Colonic mucosa (tissue), 4 donors: ENCODE measurements around the gene ABCA2. TPM values are rescaled to one million over a fixed set of nuclear protein-coding genes. Genes with fewer than 3 reads are reported as not detected.

Experiments
- DNase-seq: peaks from one replicate; pipeline ENCODE4 v3.0.0-alpha.2; 2020
- H3K27ac ChIP-seq: fragments of 200-600 bp; one replicate; pipeline ENCODE4 v1.8.0; 2021
- H3K27me3 ChIP-seq: fragments of 200-600 bp; one replicate; pipeline ENCODE4 v1.8.0; 2021
- H3K36me3 ChIP-seq: fragments of 200-600 bp; one replicate; pipeline ENCODE4 v1.8.0; 2021
- H3K4me1 ChIP-seq: fragments of 200-600 bp; one replicate; pipeline ENCODE4 v1.8.0; 2021; ENCODE audit warnings: mild to moderate bottlenecking
- H3K4me3 ChIP-seq: fragments of 200-600 bp; one replicate; pipeline ENCODE4 v1.8.0; 2021
- H3K9ac ChIP-seq, 2 donors: one replicate each; pipeline ENCODE4 v1.7.0; 2013; ENCODE audit warnings: control low read depth in 2 of 2, low read depth in 2 of 2, low read length in 2 of 2
- H3K9me3 ChIP-seq: fragments of 200-600 bp; one replicate; pipeline ENCODE4 v1.8.0; 2021
- CTCF ChIP-seq: fragments of 200-600 bp; IDR thresholded peaks from one replicate; pipeline ENCODE4 v1.8.0; 2022; ENCODE audit warnings: antibody characterized with exemption, mild to moderate bottlenecking
- intact Hi-C: fragments of 100-400 bp; cut with DNase I; formaldehyde crosslinking; loops from one replicate; pipeline ENCODE4 v1.14.1; 2022
- total RNA-seq, 2 donors: library from RNA; stranded (reverse); fragmentation: NEBNext Ultra II Directional in 1 of 2; extraction: Animal tissue kit (Norgen Biotek cat#: 25700) in 1 of 2; gene quantifications; one replicate each; pipeline ENCODE4 v1.2.1, GENCODE V29; 2021
- donor health status: healthy.
- donor health status: DM: no; HTN: no; CAD: no.
- donor health status: DM: no; HTN: no; CAD: no.

The ABCA2 gene
- total RNA-seq, 2 donors from 2014 or later = 22.4 to 47.5 TPM

- peak; percentile 47 for DNase-seq
- H3K9ac ChIP-seq = peak overlapping the region; percentile 42 to 64
- peak overlapping the region; percentile 64 for H3K27ac ChIP-seq
- no peaks in the 10 kb centered on the region for H3K36me3 ChIP-seq
- intact Hi-C loops = no loop called here
- no peak for TF ChIP-seq CTCF
- H3K9me3 ChIP-seq = no peaks in the 10 kb centered on the region
- H3K27me3 ChIP-seq = peaks cover 17% of the 10 kb centered on the region
- H3K4me3 ChIP-seq = peak overlapping the region; percentile 54
- H3K4me1 ChIP-seq = peaks cover 19% of the 10 kb centered on the region
These were observed 17.5 kb upstream of the ABCA2 start for GRCh38 chr9:137045294-137046087.

GRCh38 chr9:137044502-137045177 is 16.6 kb upstream of the ABCA2 start:
- no peaks in the 10 kb centered on the region for H3K9me3 ChIP-seq
- H3K27me3 ChIP-seq = peaks cover 17% of the 10 kb centered on the region
- DNase-seq = peak; percentile 77
- H3K36me3 ChIP-seq = no peaks in the 10 kb centered on the region
- H3K27ac ChIP-seq = peak overlapping the region; percentile 64
- intact Hi-C loops = no loop called here
- TF ChIP-seq CTCF = no peak
- H3K9ac ChIP-seq = peak overlapping the region; percentile 51 to 64
- peaks cover 19% of the 10 kb centered on the region for H3K4me1 ChIP-seq
- H3K4me3 ChIP-seq = peak overlapping the region; percentile 54

GRCh38 chr9:137044037-137044436 is 16.0 kb upstream of the ABCA2 start:
- peak overlapping the region; percentile 64 for H3K27ac ChIP-seq
- intact Hi-C loops = no loop called here
- no peaks in the 10 kb centered on the region for H3K36me3 ChIP-seq
- no peaks in the 10 kb centered on the region for H3K9me3 ChIP-seq
- peak overlapping the region; percentile 54 for H3K4me3 ChIP-seq
- no peak for TF ChIP-seq CTCF
- peak overlapping the region; percentile 0 to 51 for H3K9ac ChIP-seq
- peaks cover 14% of the 10 kb centered on the region for H3K27me3 ChIP-seq
- no peak for DNase-seq
- peaks cover 19% of the 10 kb centered on the region for H3K4me1 ChIP-seq

- Histone ChIP-seq H3K9me3 (no peaks in the 10 kb centered on the region), H3K27ac (peak overlapping the region; percentile 26), H3K36me3 (no peaks in the 10 kb centered on the region), H3K4me1 (peaks cover 19% of the 10 kb centered on the region), H3K27me3 (peaks cover 7% of the 10 kb centered on the region), H3K9ac (peak overlapping the region in 1 of 2 donors; percentile 1), H3K4me3 (no peak overlapping the region)
- TF ChIP-seq CTCF = no peak
- DNase-seq = no peak
- intact Hi-C loops = no loop called here
These were observed 15.0 kb upstream of the ABCA2 start for GRCh38 chr9:137042751-137043727.

- H3K4me1 ChIP-seq = peaks cover 16% of the 10 kb centered on the region
- intact Hi-C loops = no loop called here
These were observed 13.1 kb upstream of the ABCA2 start for GRCh38 chr9:137041124-137041523.

More at GRCh38 chr9:137041124-137041523, 13.1 kb upstream of the ABCA2 start:
- no peak for TF ChIP-seq CTCF
- no peaks in the 10 kb centered on the region for H3K36me3 ChIP-seq
- no peak overlapping the region for H3K27ac ChIP-seq
- H3K4me3 ChIP-seq = no peak overlapping the region
- H3K9ac ChIP-seq = no peak overlapping the region
- H3K27me3 ChIP-seq = no peaks in the 10 kb centered on the region
- no peaks in the 10 kb centered on the region for H3K9me3 ChIP-seq
- no peak for DNase-seq
